GM19239 (cell line): ENCODE results near the gene ENTPD3.
A peak's percentile ranks its signal among the peaks of the same experiment; 100 is the strongest.
"Not testable (repeated sequence)": the region's sequence is repeated elsewhere in the genome, so short reads cannot be mapped to it uniquely, and the experiment has no call there.

ENCODE experiments used
- DNase-seq: peaks from one replicate; pipeline ENCODE4 v3.0.0; 2011; ENCODE audit warnings: low spot score; ENCODE audit not compliant: insufficient read length
- FAIRE-seq: peaks from 2 replicates; lab custom pipeline; 2011; peaks lifted over from hg19 to GRCh38; lab: Jason Lieb, UNC

Gene ENTPD3

DNA sequence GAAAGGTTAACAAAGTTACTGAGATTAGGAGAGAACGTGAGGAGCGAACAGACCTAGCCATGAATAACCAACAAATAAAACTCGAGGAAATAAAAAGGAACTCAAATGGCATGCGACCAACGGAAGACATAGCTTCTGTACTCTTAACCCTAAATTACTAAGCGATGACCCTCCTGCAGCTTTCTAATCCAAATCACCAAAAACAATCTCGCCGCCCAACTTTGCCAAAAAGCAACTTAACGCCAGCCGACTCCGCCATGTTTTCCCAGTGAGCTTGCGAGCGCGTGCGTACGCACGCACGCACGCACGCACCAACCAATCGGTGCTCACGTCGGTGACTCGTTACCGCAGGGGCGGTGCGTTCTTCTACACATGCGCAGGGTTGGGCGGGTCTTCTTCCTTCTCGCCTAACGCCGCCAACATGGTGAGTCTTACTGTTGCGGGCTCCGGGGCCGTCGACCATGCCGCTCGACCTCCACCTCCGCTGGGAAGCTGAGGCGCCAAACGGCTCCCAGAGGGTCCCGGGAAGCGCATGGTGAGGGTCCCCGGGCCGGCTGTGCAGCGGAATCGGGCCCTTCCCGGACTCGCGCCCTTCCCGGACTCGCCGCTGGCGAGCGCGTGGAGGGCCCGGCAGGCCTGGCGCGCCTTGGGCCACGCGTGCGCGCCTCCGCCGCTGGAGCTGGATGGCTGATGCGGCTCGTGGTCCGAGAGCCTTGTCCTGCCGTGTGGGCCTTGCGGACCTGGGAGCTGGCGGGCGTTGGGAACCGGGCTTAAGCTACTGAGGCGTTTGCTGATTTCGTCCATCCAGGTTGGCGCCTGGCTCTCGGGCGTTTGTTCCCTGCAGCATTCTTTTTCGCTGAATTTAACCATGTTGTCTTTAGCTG lies 70.2 kb downstream of the ENTPD3 start, which contains the start of gene RPL14:
Gene RPL14, plus strand, starts transcription at position 400 of the 884 bp plus-strand sequence. Its CDS starts 133 bp downstream, at position 533.
- DNase-seq (peak; percentile 73), FAIRE-seq (peak; percentile 90)

DNA sequence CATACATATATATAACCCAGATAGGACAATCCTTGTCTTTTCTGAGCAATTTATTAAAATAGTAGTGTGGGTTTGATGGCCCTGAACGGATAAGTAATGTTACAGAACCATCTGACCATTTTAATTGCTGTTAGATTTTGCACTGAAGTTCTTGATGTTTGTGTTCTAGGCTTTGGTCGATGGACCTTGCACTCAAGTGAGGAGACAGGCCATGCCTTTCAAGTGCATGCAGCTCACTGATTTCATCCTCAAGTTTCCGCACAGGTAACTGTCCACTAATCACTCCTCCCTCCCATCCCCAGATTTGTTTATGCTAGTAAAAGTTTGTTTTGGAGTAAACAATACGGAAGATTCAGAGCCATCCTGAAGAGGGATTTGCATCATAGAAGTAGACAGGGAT lies 71.5 kb downstream of the ENTPD3 start:
- DNase-seq (no peak), FAIRE-seq (no peak)

GRCh38 chr3:40460481-40460880 lies 73.5 kb downstream of the ENTPD3 start:
- not testable (repeated sequence) for FAIRE-seq

DNA sequence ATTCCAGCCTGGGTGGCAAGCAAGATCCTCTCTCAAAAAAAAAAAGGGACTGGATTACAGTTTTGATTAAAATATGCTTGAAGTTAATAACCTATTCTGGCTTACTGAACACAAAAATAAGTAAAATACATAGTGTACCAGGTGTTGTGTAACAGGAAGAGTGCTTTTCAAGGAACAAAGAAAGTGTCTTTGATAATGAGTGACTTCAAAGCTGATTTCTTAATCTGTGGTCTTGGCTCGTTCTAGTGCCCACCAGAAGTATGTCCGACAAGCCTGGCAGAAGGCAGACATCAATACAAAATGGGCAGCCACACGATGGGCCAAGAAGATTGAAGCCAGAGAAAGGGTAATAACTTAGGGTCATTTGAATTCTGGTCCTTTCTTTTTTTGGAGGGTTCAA lies 74.2 kb downstream of the ENTPD3 start:
- DNase-seq (no peak), FAIRE-seq (no peak)

More at GRCh38 chr3:40460481-40460880, 73.5 kb downstream of the ENTPD3 start:
- not testable (repeated sequence) for DNase-seq

- FAIRE-seq, DNase-seq: not testable (repeated sequence)
Observed at GRCh38 chr3:40462838-40463237, 75.9 kb downstream of the ENTPD3 start.

- DNase-seq (no peak), FAIRE-seq (no peak)
Observed at GRCh38 chr3:40463579-40463978, 76.6 kb downstream of the ENTPD3 start.

DNA sequence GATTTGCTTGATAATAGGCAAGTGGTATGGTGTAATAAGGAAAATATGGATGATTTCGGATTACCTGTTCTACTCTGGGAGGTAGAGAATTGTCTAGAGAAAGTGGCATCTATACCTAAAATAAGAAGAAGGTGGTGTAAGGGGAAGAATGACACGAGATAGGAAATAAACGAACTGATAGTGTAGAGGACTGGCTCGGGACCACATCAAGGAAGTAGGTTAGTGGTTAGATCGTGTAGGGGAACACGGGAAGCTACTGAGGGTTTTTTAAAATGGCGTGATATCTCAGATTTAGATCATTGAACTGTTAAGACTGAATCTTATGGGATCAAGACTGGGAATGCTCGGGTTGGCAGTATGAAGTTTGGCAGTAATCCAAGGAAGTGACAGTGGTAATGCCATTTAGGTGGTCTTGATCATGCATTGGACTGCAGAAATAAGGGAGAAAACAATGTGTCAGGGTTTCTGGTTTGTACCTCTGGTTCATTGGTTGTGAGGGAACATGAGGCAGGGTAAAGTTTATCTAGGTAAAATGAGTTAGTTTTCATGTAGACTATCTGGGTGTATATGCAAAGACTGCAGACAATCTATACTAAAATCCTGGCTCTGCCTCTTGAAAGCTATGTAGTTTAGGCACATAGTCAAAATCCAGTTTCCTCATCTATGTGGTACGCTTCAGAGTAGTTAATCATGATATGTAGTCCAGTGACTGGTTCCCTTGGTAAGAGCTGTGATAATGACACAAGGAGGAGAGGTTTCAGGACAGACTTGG lies 77.5 kb downstream of the ENTPD3 start:
- FAIRE-seq (no peak), DNase-seq (no peak)

DNA sequence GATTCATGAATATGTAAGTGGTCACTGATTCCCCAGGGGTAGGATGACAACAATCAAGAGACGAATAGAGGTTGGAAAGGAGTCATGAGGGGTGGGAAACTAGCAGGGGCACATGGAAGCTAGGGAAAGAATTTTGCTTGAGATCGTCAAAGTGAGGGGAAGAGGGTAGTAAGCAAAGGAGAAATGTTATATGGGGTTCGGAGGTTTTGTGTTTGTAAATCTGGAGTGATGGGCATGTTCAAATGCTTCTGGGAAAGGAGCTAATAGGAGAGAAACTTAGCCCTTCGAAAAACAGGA lies 78.1 kb downstream of the ENTPD3 start:
- DNase-seq (no peak), FAIRE-seq (no peak)

DNA sequence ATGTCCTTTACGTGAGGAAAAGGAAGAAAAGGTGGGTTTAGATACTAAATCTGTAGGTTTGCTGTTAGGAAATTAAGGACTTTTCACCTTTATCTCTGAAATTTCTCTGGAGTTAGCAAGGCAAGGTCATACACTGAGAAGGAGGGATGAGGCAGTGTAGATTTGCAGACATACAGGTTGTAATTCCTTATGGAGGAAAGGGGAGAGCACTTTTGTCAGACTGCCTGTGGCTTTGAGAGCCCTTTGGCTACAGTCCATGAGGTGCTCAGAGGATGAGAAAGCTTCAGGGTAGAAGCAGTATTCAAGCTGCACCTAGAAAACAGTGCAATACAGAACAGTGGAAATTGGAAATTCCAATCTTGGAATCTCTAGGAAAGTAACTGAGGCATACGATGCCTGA lies 78.5 kb downstream of the ENTPD3 start:
- DNase-seq (no peak), FAIRE-seq (no peak)

DNA sequence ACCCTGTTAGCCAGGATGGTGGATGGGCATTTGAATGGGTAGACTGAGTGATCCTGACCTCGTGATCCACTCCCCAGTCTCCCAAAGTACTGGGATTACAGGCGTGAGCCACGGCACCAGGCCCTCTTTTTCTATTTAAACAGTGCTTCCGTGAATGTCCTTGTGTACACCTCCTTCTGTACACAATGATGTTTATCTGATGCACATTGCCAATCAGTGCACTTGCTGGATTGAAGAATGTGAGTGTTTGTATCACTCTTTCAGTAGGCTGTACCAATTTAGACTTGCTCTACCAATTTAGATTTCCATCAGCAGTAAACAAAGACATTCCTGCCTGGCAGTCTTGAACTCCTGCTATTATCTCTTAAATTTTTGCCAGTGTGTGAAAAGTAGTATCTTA lies 81.0 kb downstream of the ENTPD3 start:
- no peak for FAIRE-seq
- DNase-seq = no peak

GRCh38 chr3:40470701-40471100 lies 83.7 kb downstream of the ENTPD3 start:
- FAIRE-seq = no peak
- DNase-seq = no peak

- FAIRE-seq = peak; percentile 84
- DNase-seq = peak; percentile 68
Observed at GRCh38 chr3:40476478-40477470, 89.8 kb downstream of the ENTPD3 start, which contains the start of gene ZNF619. TSS of gene ZNF619 (plus strand) at chr3:40477122. CDS start at chr3:40477980, 858 bp downstream.

GRCh38 chr3:40477666-40478065 lies 90.7 kb downstream of the ENTPD3 start:
- peak; percentile 49 for FAIRE-seq
- no peak for DNase-seq
